Hepatic stellate cell (primary cell): Measurements from ENCODE around the gene C8A.

Experiments used
- DNase-seq: peaks from one replicate; pipeline ENCODE4 v3.0.0; 2011; ENCODE audit warnings: low spot score

Gene C8A

GRCh38 chr1:56925193-56925592, 70.6 kb downstream of the C8A start:
- no peak for DNase-seq

DNA sequence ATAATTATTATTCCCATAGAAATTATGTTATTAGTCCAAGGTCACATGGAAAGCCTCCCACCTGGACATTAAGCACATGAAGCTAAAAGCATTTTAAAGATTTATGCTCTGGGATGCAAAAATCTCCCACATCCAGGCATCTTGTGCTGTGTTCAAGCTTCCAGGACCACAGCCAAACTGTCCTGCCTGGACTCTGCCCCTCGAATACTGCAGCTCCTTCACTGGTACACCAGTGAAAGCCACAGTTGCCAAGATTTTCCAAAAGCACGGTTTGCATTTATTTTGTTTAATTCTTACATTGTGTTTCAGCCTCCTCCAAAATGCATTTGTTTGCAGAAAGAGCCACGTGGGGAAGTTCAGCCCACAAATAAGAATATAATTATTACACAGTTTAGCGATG, 72.6 kb downstream of the C8A start:
- no peak for DNase-seq

DNA sequence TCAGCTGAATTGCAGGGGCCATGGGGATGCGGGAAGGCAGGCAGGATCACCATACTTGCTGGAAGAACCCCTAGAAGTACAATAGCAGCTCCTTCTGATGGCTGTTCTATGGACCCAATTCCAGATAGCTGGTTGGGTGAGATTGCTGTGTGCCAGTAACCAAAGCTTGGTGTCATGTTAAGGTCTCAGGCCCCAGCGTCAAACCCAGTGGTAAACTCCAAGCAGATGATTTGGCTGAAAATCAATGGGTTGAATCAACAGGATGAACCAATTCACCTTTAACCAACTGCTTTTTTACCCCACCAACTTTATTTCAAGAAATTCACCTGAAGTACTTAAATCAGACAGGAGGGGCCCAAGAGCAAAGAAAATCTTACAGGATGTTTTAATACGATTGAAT, 73.4 kb downstream of the C8A start:
- no peak for DNase-seq

DNA sequence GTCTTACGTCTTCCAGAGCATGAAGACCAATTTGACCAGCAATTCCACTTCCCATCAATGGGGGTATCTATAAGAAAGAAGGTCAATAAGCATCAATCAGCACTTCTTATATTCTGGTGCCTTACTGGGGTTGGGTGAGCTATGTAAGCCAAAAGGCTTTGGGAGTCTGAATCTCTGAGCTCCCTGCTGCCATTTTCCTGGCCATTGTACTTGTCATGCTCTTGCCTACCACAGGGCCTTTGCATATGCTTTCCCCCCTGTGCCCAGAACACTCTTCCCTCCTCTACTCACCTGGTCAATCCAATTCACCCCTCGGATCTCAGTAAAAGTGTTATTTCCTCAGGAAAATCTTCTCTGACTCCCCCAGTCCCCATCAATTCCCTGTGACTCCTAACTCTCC, 74.9 kb downstream of the C8A start:
- no peak for DNase-seq

- no peak for DNase-seq
These were observed 76.6 kb downstream of the C8A start for GRCh38 chr1:56931211-56931610.

DNA sequence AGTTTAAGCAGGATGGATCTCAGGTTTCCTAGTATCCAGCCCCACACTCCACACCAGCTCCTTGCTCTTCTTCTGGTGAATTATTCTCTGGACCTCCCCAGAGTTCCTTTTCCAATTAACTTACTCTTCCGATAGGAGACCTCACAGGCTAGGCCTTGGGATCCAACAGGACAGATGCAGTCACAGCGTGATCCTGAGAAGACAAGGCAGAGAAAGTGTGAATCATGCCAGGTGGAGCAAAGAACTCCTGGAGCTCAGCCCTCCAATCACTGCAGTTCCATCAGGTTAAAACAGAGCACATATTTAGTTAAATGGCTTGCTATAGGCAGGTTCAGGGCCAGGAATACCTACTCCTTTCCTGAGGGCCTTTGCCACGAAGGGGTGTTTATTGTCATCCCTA, 77.1 kb downstream of the C8A start:
- DNase-seq, result no peak

- no peak for DNase-seq
These were observed 78.6 kb downstream of the C8A start for GRCh38 chr1:56933161-56933560.

DNA sequence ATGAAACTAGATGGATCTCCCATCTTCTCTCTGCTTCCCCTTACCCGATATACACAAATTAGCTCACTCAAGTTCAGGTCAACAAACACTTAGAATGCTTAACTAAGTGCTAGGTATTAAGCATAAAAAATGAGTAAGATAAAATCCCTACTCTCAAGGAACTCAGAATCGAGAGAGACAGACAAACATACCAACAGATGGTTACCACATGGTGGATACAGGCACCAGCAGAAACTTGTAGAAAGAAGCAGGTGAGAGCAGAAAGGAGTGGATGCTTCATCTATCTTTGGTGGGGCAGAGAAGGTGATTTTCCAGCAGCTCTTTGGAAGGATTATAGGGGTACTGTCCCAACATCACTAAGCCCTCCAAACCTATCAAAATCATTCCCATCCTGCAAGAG, 79.0 kb downstream of the C8A start:
- DNase-seq, result no peak

DNA sequence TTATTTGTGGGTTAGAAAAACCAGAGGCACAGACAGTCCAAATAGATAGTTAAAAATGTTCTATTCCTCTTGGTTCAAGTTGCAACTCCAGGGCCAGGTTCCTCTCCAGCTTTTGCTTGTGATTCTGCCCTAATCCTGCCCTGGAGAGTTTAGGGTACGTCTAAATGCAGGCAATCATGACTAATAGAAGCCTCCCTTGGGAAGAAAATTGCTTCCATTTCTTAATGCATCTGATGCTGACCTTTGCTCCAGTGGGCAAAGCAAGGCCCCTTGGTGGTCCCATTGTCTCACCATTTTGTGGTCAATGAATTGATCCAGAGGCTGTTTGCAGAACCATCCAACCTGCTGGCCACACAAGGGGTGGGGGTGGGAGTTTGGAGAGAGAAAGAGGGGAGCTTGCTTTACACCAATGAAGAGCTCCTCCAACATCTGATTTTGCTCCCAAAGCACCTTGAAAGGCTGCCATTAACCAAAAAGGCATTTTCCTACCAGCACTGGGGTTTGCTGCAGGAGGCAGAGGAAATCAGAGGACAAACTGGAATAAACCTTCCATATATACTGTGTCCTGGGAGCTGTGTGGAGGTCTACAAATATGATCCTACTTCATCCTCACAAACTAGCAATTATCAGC, 79.9 kb downstream of the C8A start:
- DNase-seq, result no peak

DNA sequence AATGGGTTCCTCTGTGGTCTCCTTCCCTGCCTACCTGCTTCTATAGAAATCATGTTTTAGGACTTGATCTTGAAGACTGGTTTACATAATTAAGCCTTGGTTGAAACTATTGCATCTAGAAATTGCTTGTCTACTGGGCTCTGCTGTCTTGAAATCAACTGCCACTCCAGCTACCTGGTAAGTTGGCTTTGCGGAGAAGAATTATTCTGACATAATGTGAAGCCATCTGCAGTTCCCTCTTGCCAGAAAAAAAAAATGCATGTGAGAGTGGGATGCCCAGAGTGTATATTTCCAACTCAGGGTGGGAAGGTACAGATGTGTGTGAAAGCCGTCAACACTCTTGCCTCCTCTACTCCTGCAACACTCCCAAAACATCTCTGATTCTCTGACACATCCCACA, 84.0 kb downstream of the C8A start:
- no peak for DNase-seq

DNA sequence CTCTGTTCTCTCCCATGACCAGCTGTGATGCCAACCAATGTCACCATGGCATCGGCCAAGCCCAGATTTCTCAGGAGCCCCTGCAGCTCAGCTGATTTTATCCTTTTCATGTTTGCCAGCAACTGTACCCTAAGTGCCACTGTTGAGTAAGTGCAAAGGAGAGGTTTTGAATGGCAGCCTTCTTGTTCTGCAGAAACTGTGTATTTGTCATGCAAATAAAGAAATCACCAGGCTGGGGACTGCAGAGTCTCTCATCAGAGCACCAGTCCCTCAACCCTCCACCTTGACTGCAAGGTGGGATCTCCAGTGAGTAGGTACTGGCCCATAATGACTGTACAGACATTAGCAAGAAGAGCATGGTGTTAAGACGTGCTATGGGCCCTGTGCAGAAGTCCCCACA, 84.6 kb downstream of the C8A start:
- no peak for DNase-seq

DNA sequence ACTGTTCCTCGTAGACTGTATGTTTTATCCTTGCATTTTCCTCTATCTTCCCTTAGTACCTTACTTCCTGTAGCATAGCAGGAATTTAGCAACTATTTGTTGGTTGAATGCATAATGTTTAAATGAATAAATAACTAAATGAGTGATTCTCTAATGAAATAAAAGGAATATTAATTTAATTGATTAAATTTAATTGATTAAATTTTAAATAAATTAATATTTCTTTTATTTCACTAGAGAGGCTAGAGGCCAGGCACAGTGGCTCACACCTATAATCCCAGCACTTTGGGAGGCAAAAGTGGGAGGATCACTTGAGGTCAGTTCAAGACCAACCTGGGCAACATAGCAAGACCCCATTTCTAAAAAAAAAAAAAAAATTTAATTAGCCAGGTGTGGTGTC, 85.4 kb downstream of the C8A start:
- DNase-seq, result no peak

- DNase-seq, result no peak
These were observed 93.9 kb downstream of the C8A start for GRCh38 chr1:56948403-56949023.

DNA sequence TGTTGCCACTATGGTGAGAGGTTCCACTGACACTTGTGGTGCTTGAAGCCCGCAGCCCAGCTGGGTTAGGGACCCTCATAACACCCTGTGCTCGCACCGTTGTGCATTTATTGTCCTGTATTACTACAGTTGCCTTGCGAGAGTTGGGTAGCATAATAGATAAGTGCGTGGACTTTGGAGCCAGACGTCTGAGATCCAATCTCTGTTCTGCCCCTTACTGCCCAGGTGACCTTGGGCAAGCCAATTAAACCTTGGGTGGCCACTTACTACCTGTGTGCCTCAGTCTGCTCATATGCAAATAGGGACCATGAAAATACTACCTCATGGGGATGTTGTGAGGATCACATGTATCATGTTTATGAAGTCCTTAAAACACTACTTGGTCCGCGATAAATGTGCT, 97.9 kb downstream of the C8A start:
- DNase-seq, result no peak

- DNase-seq, result no peak
These were observed 98.8 kb downstream of the C8A start for GRCh38 chr1:56953386-56953785.

DNA sequence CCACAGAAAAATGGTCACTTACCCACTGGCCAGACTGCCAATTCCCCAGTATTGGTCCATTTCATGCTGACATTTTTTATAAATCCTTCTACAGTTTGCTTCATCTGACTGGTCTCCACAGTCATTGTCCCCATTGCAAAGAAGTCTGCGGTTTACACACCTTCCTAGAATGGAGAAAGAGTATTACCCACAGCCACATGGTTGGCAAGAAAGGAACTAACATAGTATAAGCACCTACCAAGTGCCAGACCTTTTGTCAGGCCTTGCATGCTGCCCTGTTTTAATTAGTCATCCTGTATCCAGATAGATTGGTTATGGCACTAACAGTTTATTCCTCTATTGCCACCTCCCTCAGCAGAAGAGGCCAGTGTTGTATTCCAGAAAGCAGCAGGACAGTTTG, 100.1 kb downstream of the C8A start:
- no peak for DNase-seq

DNA sequence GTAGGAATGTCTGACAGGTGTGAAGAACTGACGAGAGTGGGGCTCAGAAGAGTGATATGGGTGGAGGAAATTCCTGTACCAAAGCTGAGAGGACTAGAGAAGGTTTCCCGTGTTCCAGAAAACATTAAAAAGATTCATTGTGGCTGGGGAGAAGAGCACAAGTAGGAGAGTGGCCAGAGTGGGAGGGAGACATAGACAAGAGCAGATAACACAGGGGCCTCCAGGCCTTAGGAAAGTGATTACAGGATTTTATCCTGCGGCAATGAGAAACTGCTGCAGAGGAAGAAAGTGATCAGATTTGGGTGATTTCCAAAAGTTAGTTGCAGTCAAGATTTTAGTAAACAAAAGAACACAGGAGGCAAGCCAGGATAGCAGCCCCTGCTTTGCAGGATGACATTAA, 103.3 kb downstream of the C8A start:
- no peak for DNase-seq

- DNase-seq, result no peak
These were observed 103.9 kb downstream of the C8A start for GRCh38 chr1:56958526-56958925.

- DNase-seq, result no peak
These were observed 106.8 kb downstream of the C8A start for GRCh38 chr1:56961426-56961825.

- no peak for DNase-seq
These were observed 109.1 kb downstream of the C8A start for GRCh38 chr1:56963667-56964066.

GRCh38 chr1:56964349-56965017, 109.9 kb downstream of the C8A start:
- no peak for DNase-seq

- DNase-seq, result no peak
These were observed 110.6 kb downstream of the C8A start for GRCh38 chr1:56965191-56965590.

DNA sequence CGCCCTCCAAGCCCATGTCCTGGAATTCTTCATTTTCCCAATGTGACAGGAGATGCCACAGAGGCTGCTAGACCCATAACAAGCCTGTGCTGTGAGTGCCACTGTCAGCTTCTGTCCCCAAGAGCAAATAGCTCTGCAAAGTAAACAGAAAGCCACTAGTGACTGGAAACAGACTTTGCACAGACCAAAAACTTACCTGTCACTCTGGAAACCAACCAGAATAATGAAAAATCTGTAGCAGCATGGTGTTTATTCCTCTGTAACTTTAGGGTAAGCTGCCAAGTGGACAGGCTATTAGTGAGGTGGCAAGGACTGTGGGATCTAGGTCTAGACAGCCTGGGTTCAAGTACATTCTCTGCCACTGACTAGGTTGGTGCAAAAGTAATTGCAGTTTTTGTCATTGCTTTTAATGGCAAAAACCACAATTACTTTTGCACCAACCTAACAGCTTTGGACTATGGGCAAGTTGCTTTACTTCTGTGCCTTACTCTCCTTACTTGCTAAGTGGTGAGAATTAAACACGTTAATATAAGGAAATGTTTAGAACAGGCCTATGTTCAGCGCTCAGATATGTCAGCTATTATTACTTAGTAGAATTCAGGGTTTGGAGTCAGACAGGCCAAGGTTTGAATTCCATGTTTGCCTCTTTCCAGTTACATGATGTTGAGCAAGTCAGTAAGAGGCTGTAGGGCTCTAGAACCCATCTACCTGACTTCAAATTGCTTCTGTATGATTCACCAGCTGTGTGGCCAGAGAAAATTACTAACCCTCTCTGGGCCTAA, 111.5 kb downstream of the C8A start, which contains the start of gene C8B:
Gene C8B (minus strand): TSS at position 100 of the 782 bp plus-strand sequence. CDS start 67 bp downstream, at position 33.
- DNase-seq, result no peak
